ENCODE data around the gene CDH4. TPM values are rescaled to one million over a fixed set of nuclear protein-coding genes. Genes with fewer than 3 reads are reported as not detected.

The CDH4 gene
- total RNA-seq, 1 donor from 2014 or later, result 39.7 TPM

DNA sequence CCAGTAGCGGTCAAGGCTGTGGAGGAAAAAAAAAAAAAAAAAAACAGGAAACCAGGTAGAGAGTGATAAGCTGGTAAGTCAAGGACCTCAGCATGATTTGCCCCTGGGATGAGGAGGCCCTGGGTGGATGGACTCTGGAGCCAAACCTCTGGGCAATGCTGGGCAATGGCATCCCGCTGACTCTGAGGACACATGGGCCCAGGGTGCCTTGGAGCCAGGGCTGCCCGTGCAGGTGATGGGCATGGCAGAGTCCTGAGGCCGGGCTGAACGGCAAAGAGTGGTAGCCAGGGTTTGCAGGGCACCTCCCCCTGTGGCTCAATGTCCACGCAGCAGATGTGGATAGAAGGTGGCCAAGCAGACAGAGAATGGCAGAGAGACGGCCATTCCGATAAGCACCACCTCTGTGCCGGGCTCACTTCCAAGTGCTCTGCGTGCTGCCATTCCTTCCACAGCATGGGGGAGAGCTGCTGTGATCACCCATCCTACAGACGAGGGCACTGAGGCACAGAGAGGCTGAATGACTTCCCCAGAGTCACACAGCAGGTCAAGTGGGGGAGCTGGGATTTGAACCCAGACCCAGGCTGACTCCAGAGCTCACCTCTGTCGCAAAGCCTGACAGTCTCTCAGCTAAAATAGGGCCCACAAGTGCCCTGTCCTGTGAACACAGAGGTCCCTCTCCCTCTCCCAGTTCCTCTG is 353.9 kb downstream of the CDH4 start:
- no peak overlapping the region for H3K4me3 ChIP-seq (ENCODE audit: low read depth, low read length)
- TF ChIP-seq CTCF (IDR thresholded peaks at IDR 0.05; ENCODE audit: insufficient read depth, low read length, poor library complexity, severe bottlenecking), result no peak
- no peak for DNase-seq (ENCODE audit: low read depth)
- no peaks in the 10 kb centered on the region for H3K36me3 ChIP-seq (ENCODE audit: control insufficient read depth, insufficient read depth, low read length)
- no peaks in the 10 kb centered on the region for H3K27me3 ChIP-seq (ENCODE audit: control insufficient read depth, insufficient read depth, low read length)

GRCh38 chr20:61608275-61609085 is 356.4 kb downstream of the CDH4 start:
- Histone ChIP-seq H3K4me3 (ENCODE audit: low read depth, low read length) (no peak overlapping the region), H3K27me3 (ENCODE audit: control insufficient read depth, insufficient read depth, low read length) (no peaks in the 10 kb centered on the region), H3K36me3 (ENCODE audit: control insufficient read depth, insufficient read depth, low read length) (no peaks in the 10 kb centered on the region)
- DNase-seq (ENCODE audit: low read depth), result no peak
- no peak for TF ChIP-seq CTCF (IDR thresholded peaks at IDR 0.05; ENCODE audit: insufficient read depth, low read length, poor library complexity, severe bottlenecking)

DNA sequence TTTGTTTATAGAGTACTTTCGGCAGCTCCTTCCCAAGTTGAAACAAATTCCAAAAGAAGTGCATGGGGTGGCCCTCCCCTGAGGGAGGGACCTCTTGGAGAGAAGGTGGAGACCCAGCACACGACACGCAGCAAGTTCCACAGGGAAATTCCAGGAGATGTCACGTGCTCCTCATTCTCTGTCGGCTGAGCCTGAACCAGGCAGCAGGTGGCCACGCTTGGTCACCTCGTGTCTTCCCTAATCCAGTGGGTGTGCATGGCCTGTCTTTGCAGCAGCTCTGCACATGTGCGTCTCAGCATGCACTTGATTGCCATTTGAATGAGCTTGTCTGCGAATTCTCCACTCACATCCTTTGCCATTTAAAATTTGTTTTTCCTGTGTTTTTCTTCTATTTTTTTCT is 357.4 kb downstream of the CDH4 start:
- DNase-seq (ENCODE audit: low read depth), result no peak

DNA sequence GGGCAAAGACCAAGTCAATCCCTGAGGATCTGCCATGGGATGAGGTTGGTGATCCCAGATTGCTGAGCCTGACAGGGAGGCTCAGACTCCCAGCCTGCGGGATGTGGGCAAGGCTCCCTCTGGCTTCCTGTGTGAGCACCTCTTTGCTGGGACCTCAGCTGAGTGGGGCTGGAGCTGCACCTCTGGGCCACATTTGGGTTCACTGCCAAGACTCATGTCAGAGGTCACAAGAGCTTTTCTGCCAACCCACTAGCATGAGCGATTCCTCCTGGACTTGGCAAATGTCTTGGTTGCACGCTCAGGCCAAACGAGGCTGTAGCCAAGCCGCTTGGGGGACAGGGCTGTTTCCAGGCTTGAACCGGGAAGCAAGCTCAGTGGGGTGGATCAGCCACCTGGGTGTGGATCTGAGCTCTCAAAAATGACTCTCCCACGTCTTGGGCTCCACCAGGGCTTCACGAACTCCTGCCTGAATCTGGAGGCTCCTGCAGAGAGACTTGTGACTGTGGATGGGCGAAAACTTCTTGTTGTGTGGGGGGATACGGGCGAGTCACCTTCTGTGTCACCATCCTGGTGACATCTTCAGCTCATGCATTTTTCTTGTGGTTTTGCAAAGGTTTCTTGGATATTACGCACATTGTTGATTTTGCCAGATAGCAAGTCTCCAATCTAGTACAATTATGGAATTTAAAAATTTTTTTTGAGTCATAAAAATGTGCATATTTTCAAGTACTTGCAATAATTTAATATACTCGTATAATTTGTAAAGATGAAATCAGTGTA is 359.5 kb downstream of the CDH4 start:
- Histone ChIP-seq H3K36me3 (ENCODE audit: control insufficient read depth, insufficient read depth, low read length) (no peaks in the 10 kb centered on the region), H3K4me3 (ENCODE audit: low read depth, low read length) (no peak overlapping the region), H3K27me3 (ENCODE audit: control insufficient read depth, insufficient read depth, low read length) (no peaks in the 10 kb centered on the region)
- no peak for DNase-seq (ENCODE audit: low read depth)
- no peak for TF ChIP-seq CTCF (IDR thresholded peaks at IDR 0.05; ENCODE audit: insufficient read depth, low read length, poor library complexity, severe bottlenecking)

More for the DNA sequence above, 357.4 kb downstream of the CDH4 start:
- Histone ChIP-seq H3K4me3 (ENCODE audit: low read depth, low read length) (no peak overlapping the region), H3K36me3 (ENCODE audit: control insufficient read depth, insufficient read depth, low read length) (no peaks in the 10 kb centered on the region), H3K27me3 (ENCODE audit: control insufficient read depth, insufficient read depth, low read length) (no peaks in the 10 kb centered on the region)
- no peak for TF ChIP-seq CTCF (IDR thresholded peaks at IDR 0.05; ENCODE audit: insufficient read depth, low read length, poor library complexity, severe bottlenecking)

GRCh38 chr20:61613917-61614705 is 362.1 kb downstream of the CDH4 start:
- H3K4me3 ChIP-seq (ENCODE audit: low read depth, low read length), result no peak overlapping the region

More at GRCh38 chr20:61613917-61614705, 362.1 kb downstream of the CDH4 start:
- Histone ChIP-seq H3K27me3 (ENCODE audit: control insufficient read depth, insufficient read depth, low read length) (no peaks in the 10 kb centered on the region), H3K36me3 (ENCODE audit: control insufficient read depth, insufficient read depth, low read length) (no peaks in the 10 kb centered on the region)
- TF ChIP-seq CTCF (IDR thresholded peaks at IDR 0.05; ENCODE audit: insufficient read depth, low read length, poor library complexity, severe bottlenecking), result no peak
- DNase-seq (ENCODE audit: low read depth), result no peak
